ENCODE measurements around the gene SLC40A1. TPM values are rescaled to one million over a fixed set of nuclear protein-coding genes. Genes with fewer than 3 reads are reported as not detected.

Gene SLC40A1
- total and polyA plus RNA-seq, 8 donors: 21.3 to 147 (median 73.8) TPM

GRCh38 chr2:189544318-189545042 is 36.1 kb downstream of the SLC40A1 start:
- Histone ChIP-seq H3K36me3 (no peaks in the 10 kb centered on the region), H3K9me3 (no peaks in the 10 kb centered on the region), H3K4me1 (peaks cover 9 to 47% (median 25%) of the 10 kb centered on the region in 4 donors), H3K27ac (peak overlapping the region in 4 of 5 donors; percentile 36 to 78 (median 51)), H3K27me3 (no peaks in the 10 kb centered on the region), H3K4me3 (no peak overlapping the region)
- DNase-seq: no peak
- TF ChIP-seq POLR2AphosphoS5 (IDR thresholded peaks at IDR 0.05) (peak in 1 of 3 donors; percentile 34), CTCF (IDR thresholded peaks at IDR 0.05) (no peak), EP300 (IDR thresholded peaks at IDR 0.05) (no peak), POLR2A (IDR thresholded peaks at IDR 0.05) (no peak)
- 78 to 94% (median 86%) methylated on average over 5 of the region's 5 CpGs for WGBS, 5 donors
- intact Hi-C loops (cut with DNase I; ENCODE audit: low total_unique reads): no loop called here

GRCh38 chr2:189543367-189543766 is 37.2 kb downstream of the SLC40A1 start:
- no peak overlapping the region for H3K4me3 ChIP-seq
- H3K9me3 ChIP-seq: no peaks in the 10 kb centered on the region
- no peak for TF ChIP-seq POLR2A (IDR thresholded peaks at IDR 0.05)
- TF ChIP-seq CTCF (IDR thresholded peaks at IDR 0.05): no peak
- no peak for TF ChIP-seq EP300 (IDR thresholded peaks at IDR 0.05)
- TF ChIP-seq POLR2AphosphoS5 (IDR thresholded peaks at IDR 0.05): no peak
- no peaks in the 10 kb centered on the region for H3K27me3 ChIP-seq
- peaks cover 0 to 36% (median 20%) of the 10 kb centered on the region in 4 donors for H3K4me1 ChIP-seq
- H3K36me3 ChIP-seq: no peaks in the 10 kb centered on the region
- peak overlapping the region in 3 of 5 donors; percentile 20 to 82 (median 63) for H3K27ac ChIP-seq
- DNase-seq: no peak
- intact Hi-C loops (cut with DNase I; ENCODE audit: low total_unique reads): no loop called here
- WGBS, 5 donors: 88 to 100% (median 96%) methylated on average over 1 of the region's 1 CpG

- no peak overlapping the region for H3K4me3 ChIP-seq
- no peaks in the 10 kb centered on the region for H3K36me3 ChIP-seq
- WGBS, 5 donors: 42 to 60% (median 48%) methylated on average over 6 of the region's 6 CpGs
- DNase-seq: peak; percentile 79 to 89
- intact Hi-C loops (cut with DNase I; ENCODE audit: low total_unique reads): no loop called here
- peak overlapping the region; percentile 43 to 82 (median 63) for H3K27ac ChIP-seq
- peaks cover 0 to 36% (median 20%) of the 10 kb centered on the region in 4 donors for H3K4me1 ChIP-seq
- TF ChIP-seq POLR2AphosphoS5 (IDR thresholded peaks at IDR 0.05) (peak in 2 of 3 donors; percentile 74 to 87), EP300 (IDR thresholded peaks at IDR 0.05) (no peak)
- no peaks in the 10 kb centered on the region for H3K27me3 ChIP-seq
- no peaks in the 10 kb centered on the region for H3K9me3 ChIP-seq
Measured at GRCh38 chr2:189542145-189542882, 38.3 kb downstream of the SLC40A1 start.

- Histone ChIP-seq H3K4me3 (no peak overlapping the region), H3K4me1 (peaks cover 0 to 37% (median 23%) of the 10 kb centered on the region in 4 donors), H3K9me3 (no peaks in the 10 kb centered on the region), H3K36me3 (no peaks in the 10 kb centered on the region), H3K27me3 (no peaks in the 10 kb centered on the region), H3K27ac (peak overlapping the region; percentile 43 to 82 (median 63))
- 37 to 51% (median 45%) methylated on average over 5 of the region's 5 CpGs for WGBS, 5 donors
- no peak for DNase-seq
- intact Hi-C loops (cut with DNase I; ENCODE audit: low total_unique reads): no loop called here
- TF ChIP-seq POLR2AphosphoS5 (IDR thresholded peaks at IDR 0.05) (peak in 2 of 3 donors; percentile 4 to 9), POLR2A (IDR thresholded peaks at IDR 0.05) (no peak)
Measured at GRCh38 chr2:189541591-189541990, 39.0 kb downstream of the SLC40A1 start.

GRCh38 chr2:189540551-189540950 is 40.0 kb downstream of the SLC40A1 start:
- H3K27me3 ChIP-seq: no peaks in the 10 kb centered on the region
- no peaks in the 10 kb centered on the region for H3K36me3 ChIP-seq
- WGBS, 5 donors: 74 to 89% (median 85%) methylated on average over 1 of the region's 1 CpG
- H3K9me3 ChIP-seq: no peaks in the 10 kb centered on the region
- H3K27ac ChIP-seq: peak overlapping the region in 2 of 5 donors; percentile 63 to 82
- TF ChIP-seq POLR2A (IDR thresholded peaks at IDR 0.05) (no peak), POLR2AphosphoS5 (IDR thresholded peaks at IDR 0.05) (no peak), CTCF (IDR thresholded peaks at IDR 0.05) (no peak), EP300 (IDR thresholded peaks at IDR 0.05) (no peak)
- H3K4me3 ChIP-seq: no peak overlapping the region
- intact Hi-C loops (cut with DNase I; ENCODE audit: low total_unique reads): no loop called here
- DNase-seq: no peak
- H3K4me1 ChIP-seq: peaks cover 0 to 41% (median 25%) of the 10 kb centered on the region in 4 donors
